ENCODE results near the gene CAPN12.
"Not testable (repeated sequence)": the region's sequence is repeated elsewhere in the genome, so short reads cannot be mapped to it uniquely, and the experiment has no call there.

Gene CAPN12

GRCh38 chr19:38744298-38744681 is at the start of gene CAPN12:
Gene CAPN12 (minus strand): TSS chr19:38744474. CDS start chr19:38744165, 309 bp downstream.
- no peak for DNase-seq (ENCODE audit: low read depth in 1 of 2, low spot score in 1 of 2)

- DNase-seq (ENCODE audit: low read depth in 1 of 2, low spot score in 1 of 2): no peak
Observed at GRCh38 chr19:38793671-38794070, 49.4 kb upstream of the CAPN12 start.

- no peak for DNase-seq (ENCODE audit: low read depth in 1 of 2, low spot score in 1 of 2)
Observed at GRCh38 chr19:38793177-38793576, 48.9 kb upstream of the CAPN12 start.

DNA sequence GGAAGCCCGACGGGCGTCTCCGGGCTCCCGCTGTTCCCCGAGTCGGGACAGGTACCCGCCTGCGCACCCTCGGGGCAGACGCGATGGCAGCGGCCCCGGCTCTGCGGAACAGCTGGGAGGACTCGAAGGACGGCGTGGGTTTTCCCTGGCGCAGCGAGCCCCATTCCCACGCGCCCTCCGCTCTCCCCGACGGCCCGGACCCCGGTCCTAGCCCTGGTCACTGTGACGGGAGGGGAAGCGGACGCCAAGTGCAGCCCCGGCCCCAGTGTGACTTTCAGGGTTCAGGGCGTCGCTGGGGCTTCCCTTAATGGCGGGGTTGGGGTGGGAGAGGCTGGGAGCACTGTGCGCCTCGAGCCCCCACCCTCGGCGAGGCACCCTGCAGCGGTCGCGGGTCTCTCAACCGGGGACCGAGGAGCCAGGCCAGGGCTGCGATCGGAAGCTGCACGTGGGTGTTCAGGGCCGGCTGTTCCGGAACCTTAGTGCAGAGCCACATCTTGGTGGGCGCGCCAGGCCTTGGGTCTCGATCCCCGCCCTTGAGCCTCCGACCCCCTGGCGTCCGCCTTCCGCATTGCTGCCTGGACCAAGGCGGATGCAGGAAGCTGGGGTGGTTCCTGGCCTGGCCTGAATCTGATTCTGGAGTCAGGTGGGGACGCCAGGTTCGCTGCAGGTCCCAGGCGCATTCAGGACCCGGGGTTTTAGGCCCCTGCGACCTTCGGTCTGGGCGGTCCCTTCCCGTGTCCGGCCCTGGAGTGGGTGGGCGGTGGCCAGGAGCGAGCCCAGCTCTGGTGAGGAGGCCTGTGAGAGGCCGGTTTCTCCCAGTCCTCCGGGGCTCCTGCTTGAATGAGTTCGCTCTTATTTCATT is 48.2 kb upstream of the CAPN12 start:
- no peak for DNase-seq (ENCODE audit: low read depth in 1 of 2, low spot score in 1 of 2)

DNA sequence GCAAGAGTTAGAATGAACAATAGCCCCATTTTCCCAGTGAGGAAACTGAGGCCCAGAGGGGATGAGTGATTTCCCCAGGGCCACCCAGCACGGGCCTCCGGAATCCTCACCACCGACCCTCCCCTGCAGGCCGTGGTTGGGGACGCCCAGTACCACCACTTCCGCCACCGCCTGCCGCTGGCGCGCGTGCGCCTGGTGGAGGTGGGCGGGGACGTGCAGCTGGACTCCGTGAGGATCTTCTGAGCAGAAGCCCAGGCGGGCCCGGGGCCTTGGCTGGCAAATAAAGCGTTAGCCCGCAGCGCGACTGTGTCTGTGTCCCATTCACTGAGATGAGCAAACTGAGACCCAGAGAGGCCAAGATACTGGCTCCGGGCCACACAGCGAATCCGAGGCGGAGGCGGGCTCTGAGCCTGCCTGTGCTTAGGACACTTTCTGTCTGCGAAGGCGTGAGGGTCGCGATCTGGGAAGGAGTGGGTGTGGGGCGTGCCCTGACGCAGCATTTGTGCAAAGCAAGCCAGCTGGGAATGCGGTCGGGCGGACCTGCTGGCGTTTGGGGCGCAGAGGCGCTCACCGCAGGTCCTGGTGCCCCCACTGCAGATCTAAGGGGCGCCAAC is 47.3 kb upstream of the CAPN12 start:
- not testable (repeated sequence) for DNase-seq (ENCODE audit: low read depth in 1 of 2, low spot score in 1 of 2)

- DNase-seq (ENCODE audit: low read depth in 1 of 2, low spot score in 1 of 2): not testable (repeated sequence)
Observed at GRCh38 chr19:38790507-38791403, 46.5 kb upstream of the CAPN12 start.

DNA sequence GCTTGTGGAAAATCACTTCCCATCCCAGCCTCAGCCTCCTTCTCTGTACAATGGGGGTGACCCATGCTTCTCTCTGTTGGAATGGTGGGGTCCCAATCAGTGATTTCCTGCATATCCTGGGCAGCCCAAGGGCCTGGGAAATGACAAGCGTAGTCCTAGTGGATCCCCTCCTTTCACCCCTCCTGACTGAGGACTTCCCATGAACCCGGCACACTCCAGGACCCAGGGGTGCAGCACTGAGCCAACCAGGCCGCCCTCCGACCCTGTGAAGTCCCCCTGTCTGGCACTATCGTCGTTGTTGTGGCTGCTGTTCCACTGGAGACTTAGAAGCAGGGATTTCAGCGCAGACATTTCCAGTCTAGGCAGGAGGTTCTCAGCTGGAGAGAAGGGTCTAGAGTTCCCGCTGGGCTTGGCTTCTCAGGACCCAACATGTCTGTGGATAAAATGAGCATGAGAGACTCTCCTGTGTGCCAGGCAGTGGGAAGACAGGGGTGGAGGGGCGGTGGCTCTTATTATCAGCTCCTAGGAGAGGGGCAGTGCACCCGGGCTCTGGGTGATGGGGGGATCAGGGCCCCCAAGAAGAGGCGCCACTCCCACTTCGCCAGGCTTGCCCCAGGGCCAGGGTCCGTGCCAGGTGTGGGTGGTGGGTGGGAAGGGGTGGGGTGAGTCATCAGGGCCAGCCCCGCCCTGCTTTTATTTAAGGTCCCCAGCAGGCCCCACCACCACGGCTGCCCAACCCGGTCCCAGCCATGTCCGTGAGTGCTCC is 44.4 kb upstream of the CAPN12 start, which contains the start of gene LGALS7B:
LGALS7B (plus strand) TSS at position 723 of the 766 bp plus-strand sequence; CDS start at position 750, 27 bp downstream.
- no peak for DNase-seq (ENCODE audit: low read depth in 1 of 2, low spot score in 1 of 2)

- no peak for DNase-seq (ENCODE audit: low read depth in 1 of 2, low spot score in 1 of 2)
Observed at GRCh38 chr19:38786572-38787265, 42.4 kb upstream of the CAPN12 start.

DNA sequence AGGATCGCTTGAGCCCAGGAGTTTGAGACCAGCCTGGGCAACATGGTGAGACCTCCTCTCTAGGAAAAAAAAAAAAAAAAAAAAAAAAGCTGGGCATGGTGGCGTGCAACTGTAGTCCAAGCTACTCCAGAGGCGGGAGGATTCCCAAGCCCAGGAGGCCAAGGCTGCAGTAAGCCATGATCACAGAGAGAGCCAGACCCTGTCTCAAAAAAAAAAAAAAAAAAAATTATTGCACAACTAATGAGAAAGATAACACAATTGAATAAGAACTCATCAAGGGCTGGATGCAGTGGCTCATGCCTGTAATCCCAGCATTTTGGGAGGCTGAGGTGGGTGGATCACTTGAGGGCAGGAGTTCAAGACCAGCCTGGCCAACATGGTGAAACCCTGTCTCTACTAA is 41.8 kb upstream of the CAPN12 start:
- not testable (repeated sequence) for DNase-seq (ENCODE audit: low read depth in 1 of 2, low spot score in 1 of 2)

- DNase-seq (ENCODE audit: low read depth in 1 of 2, low spot score in 1 of 2): no peak
Observed at GRCh38 chr19:38785187-38785699, 41.0 kb upstream of the CAPN12 start.

GRCh38 chr19:38784224-38784623 is 40.0 kb upstream of the CAPN12 start:
- no peak for DNase-seq (ENCODE audit: low read depth in 1 of 2, low spot score in 1 of 2)

GRCh38 chr19:38782212-38782611 is 37.9 kb upstream of the CAPN12 start:
- DNase-seq (ENCODE audit: low read depth in 1 of 2, low spot score in 1 of 2): not testable (repeated sequence)

GRCh38 chr19:38781058-38781457 is 36.8 kb upstream of the CAPN12 start:
- no peak for DNase-seq (ENCODE audit: low read depth in 1 of 2, low spot score in 1 of 2)

- no peak for DNase-seq (ENCODE audit: low read depth in 1 of 2, low spot score in 1 of 2)
Observed at GRCh38 chr19:38780443-38780842, 36.2 kb upstream of the CAPN12 start.

- DNase-seq (ENCODE audit: low read depth in 1 of 2, low spot score in 1 of 2): no peak
Observed at GRCh38 chr19:38778733-38779132, 34.5 kb upstream of the CAPN12 start.

- no peak for DNase-seq (ENCODE audit: low read depth in 1 of 2, low spot score in 1 of 2)
Observed at GRCh38 chr19:38774181-38774950, 30.1 kb upstream of the CAPN12 start.

- DNase-seq (ENCODE audit: low read depth in 1 of 2, low spot score in 1 of 2): no peak
Observed at GRCh38 chr19:38773469-38774177, 29.3 kb upstream of the CAPN12 start, which contains the start of gene LGALS7. Gene LGALS7 (minus strand): TSS chr19:38773517. CDS start chr19:38773492, 25 bp downstream.

GRCh38 chr19:38771569-38771968 is 27.3 kb upstream of the CAPN12 start:
- not testable (repeated sequence) for DNase-seq (ENCODE audit: low read depth in 1 of 2, low spot score in 1 of 2)

Data from activated CD4-positive, alpha-beta T cell treated with anti-CD3 and anti-CD28 coated beads, Interleukin-2, amount 50 U/mL, for 24 hours (primary cell).